K562 (cell line): ENCODE measurements around the gene ATF5. TPM values are rescaled to one million over a fixed set of nuclear protein-coding genes. Genes with fewer than 3 reads are reported as not detected.
A peak's percentile ranks its signal among the peaks of the same experiment; 100 is the strongest.

Source experiments
- BRD9 ChIP-seq: fragments of 450-650 bp; IDR thresholded peaks from 2 replicates; pipeline ENCODE4 v1.6.1; 2018; ENCODE audit warnings: low read depth; ENCODE audit not compliant: partially characterized antibody
- C11orf30 ChIP-seq: fragments of 450-650 bp; IDR thresholded peaks from 2 replicates; pipeline ENCODE4 v1.6.1; 2016; ENCODE audit warnings: low read depth, mild to moderate bottlenecking
- ESRRA ChIP-seq: fragments of 450-650 bp; IDR thresholded peaks from 2 replicates; pipeline ENCODE4 v1.6.1; 2014; ENCODE audit warnings: low read depth, mild to moderate bottlenecking, moderate library complexity, borderline replicate concordance
- EZH2 ChIP-seq: IDR thresholded peaks from 2 replicates; pipeline ENCODE4 v1.6.1; 2012; ENCODE audit warnings: low read depth, mild to moderate bottlenecking, inconsistent platforms, low read length, borderline replicate concordance
- GTF3C2 ChIP-seq: IDR thresholded peaks from 3 replicates; pipeline ENCODE4 v1.6.1; 2011; ENCODE audit warnings: borderline replicate concordance, mild to moderate bottlenecking, moderate library complexity; ENCODE audit not compliant: insufficient read length; ENCODE audit errors: extremely low read depth
- JUN ChIP-seq, 2 experiments: sonication (generic) in 1 of 2; formaldehyde crosslinking in 1 of 2; IDR thresholded peaks; 2 replicates each; pipeline versions ENCODE4 v1.6.1 to v1.8.0; 2012 to 2022; ENCODE audit warnings: borderline replicate concordance in 2 of 2, mild to moderate bottlenecking in 2 of 2, improper control_type of control experiment in 1 of 2, low read depth in 1 of 2, low read length in 1 of 2, missing genetic modification reagents in 1 of 2
- KAT8 ChIP-seq: fragments of 450-650 bp; IDR thresholded peaks from 2 replicates; pipeline ENCODE4 v1.6.1; 2016; ENCODE audit warnings: low read depth, mild to moderate bottlenecking
- PRDM10 ChIP-seq: fragments of 450-650 bp; IDR thresholded peaks from 2 replicates; pipeline ENCODE4 v1.6.1; 2018; ENCODE audit not compliant: partially characterized antibody
- PRPF4 ChIP-seq: fragments of 200-400 bp; formaldehyde crosslinking; IDR thresholded peaks from one replicate; pipeline ENCODE4 v1.6.1; 2017; ENCODE audit warnings: low read length, low read depth, mild to moderate bottlenecking; ENCODE audit not compliant: insufficient read depth, poor library complexity, severe bottlenecking
- SRSF3 ChIP-seq: fragments of 200-400 bp; formaldehyde crosslinking; IDR thresholded peaks from 2 replicates; pipeline ENCODE4 v1.6.1; 2016; ENCODE audit warnings: mild to moderate bottlenecking, low read length, moderate library complexity; ENCODE audit not compliant: insufficient read depth
- TCF7 ChIP-seq: sonication (generic); IDR thresholded peaks from 2 replicates; pipeline ENCODE4 v1.6.1; 2016; ENCODE audit warnings: antibody characterized with exemption, borderline replicate concordance
- ZBED1 ChIP-seq: IDR thresholded peaks from 2 replicates; pipeline ENCODE4 v1.6.1; 2014
- ZBTB26 ChIP-seq: fragments of 450-650 bp; formaldehyde crosslinking; IDR thresholded peaks from 2 replicates; pipeline ENCODE4 v1.4.0; 2022; ENCODE audit warnings: missing genetic modification characterization
- ZC3H4 ChIP-seq: sonication (generic); formaldehyde crosslinking; IDR thresholded peaks from 2 replicates; pipeline ENCODE4 v1.9.0; 2021; ENCODE audit warnings: missing genetic modification reagents, borderline replicate concordance
- ZFP1 ChIP-seq: fragments of 450-650 bp; formaldehyde crosslinking; IDR thresholded peaks from 2 replicates; pipeline ENCODE4 v1.4.0; 2020; ENCODE audit warnings: mild to moderate bottlenecking, mixed read lengths
- ZNF134 ChIP-seq: fragments of 250-450 bp; sonication (Bioruptor Pico); conservative IDR thresholded peaks from 2 replicates; pipeline ENCODE4 v1.4.0; 2020
- ZNF263 ChIP-seq: sonication (generic); formaldehyde crosslinking; IDR thresholded peaks from 2 replicates; pipeline ENCODE4 v1.8.0; 2022; ENCODE audit warnings: mild to moderate bottlenecking, missing genetic modification reagents, borderline replicate concordance
- ZNF639 ChIP-seq, 2 experiments: fragments of 200-800 bp in 1 of 2; sonication (Bioruptor generic) in 1 of 2; sonication (generic) in 1 of 2; formaldehyde crosslinking in 1 of 2; IDR thresholded peaks in 1 of 2; conservative IDR thresholded peaks in 1 of 2; 2 replicates each; pipeline versions ENCODE4 v1.5.0 to v1.6.1; 2016 to 2020; ENCODE audit warnings: missing compliant biosample characterization in 1 of 2, missing genetic modification characterization in 1 of 2, missing genetic modification reagents in 1 of 2
- polyA plus RNA-seq, 8 experiments: library from polyadenylated mRNA; depleted of rRNA in 4 of 8; stranded (reverse) in 5 of 8; unstranded in 3 of 8; fragments of >200 nt; fragmentation: Nextera tagmentation in 2 of 8; fragmentation: Illumina TruSeq in 1 of 8; extraction: Ambion mirVana in 2 of 8; extraction: Trizol in 1 of 8; gene quantifications; 2 replicates each; pipeline versions ENCODE4 v1.2.1 to v1.2.3, GENCODE V29; 2011 to 2014; ENCODE audit warnings: inconsistent platforms in 1 of 8, missing spikeins in 1 of 8
- total RNA-seq, 7 experiments: library from RNA; depleted of rRNA in 6 of 7; stranded (reverse); fragments of >200 nt in 6 of 7; fragmentation: Illumina TruSeq in 2 of 7; extraction: Trizol in 2 of 7; gene quantifications; 2 replicates each; pipeline versions ENCODE4 v1.2.1 to v1.2.3, GENCODE V29; 2011 to 2021; ENCODE audit warnings: low replicate concordance in 1 of 7

The ATF5 gene
- total and polyA plus RNA-seq, 9 of the 15 experiments (the other 6 are each of a cell fraction or from before 2014, with no cell fraction given), result 3.0 to 57.6 (median 11.1) TPM

GRCh38 chr19:49929121-49929610 lies at the start of gene ATF5, which contains the start of gene NUP62 (continued):
- TF ChIP-seq ZBTB26 (CRISPR knock-in tag), result peak; percentile 58; the same call in 1 of the 2 replicates
- TF ChIP-seq PRPF4, result peak; percentile 86
- TF ChIP-seq BRD9, result peak; percentile 32
- TF ChIP-seq ZC3H4 (CRISPR knock-in tag), result peak; percentile 76
- TF ChIP-seq TCF7, result 0 out of 2 replicates have a peak, but pooled peaks have one; percentile 49
- no peak for TF ChIP-seq GTF3C2
- TF ChIP-seq ZNF134, result no peak
- TF ChIP-seq SRSF3, result peak; percentile 98; the same call in 1 of the 2 replicates
- peak in 1 of 2 experiments; percentile 78; a peak in 2 of 4 replicates for TF ChIP-seq ZNF639 (CRISPR knock-in tag; conservative IDR thresholded peaks at IDR 0.05 in 1 of 2, IDR thresholded peaks at IDR 0.05 in 1 of 2)
- TF ChIP-seq EZH2, result no peak
- TF ChIP-seq JUN (IDR thresholded peaks at IDR 0.05; ENCODE audit: borderline replicate concordance, low read depth, low read length), result no peak
- TF ChIP-seq JUN (CRISPR knock-in tag; IDR thresholded peaks at IDR 0.05; ENCODE audit: borderline replicate concordance), result no peak
- TF ChIP-seq ZNF263 (CRISPR knock-in tag), result peak; percentile 74
- no peak for TF ChIP-seq C11orf30
- TF ChIP-seq ZFP1 (CRISPR knock-in tag), result no peak
- no peak for TF ChIP-seq KAT8
- TF ChIP-seq ESRRA, result peak; percentile 64; the same call in 1 of the 2 replicates
- peak; percentile 84; the same call in 1 of the 2 replicates for TF ChIP-seq ZBED1
- TF ChIP-seq PRDM10, result no peak
